ENCODE data around the gene PREX1. TPM values are rescaled to one million over a fixed set of nuclear protein-coding genes. Genes with fewer than 3 reads are reported as not detected.

PREX1 gene
- polyA plus RNA-seq, 1 of the 3 experiments (the other 2 are of a cell fraction): 5.3 TPM

- Histone ChIP-seq H3K36me3 (replicated peaks in 1 of 2; ENCODE audit: control insufficient read depth in 1 of 2, insufficient read depth in 2 of 2, low read length in 1 of 2) (no peaks in the 10 kb centered on the region), H3K79me2 (ENCODE audit: insufficient read depth) (no peaks in the 10 kb centered on the region), H3K4me3 (ENCODE audit: low read depth in 2 of 2, low read length in 1 of 2) (no peak overlapping the region), H3K27me3 (ENCODE audit: insufficient read depth) (no peaks in the 10 kb centered on the region), H3K9me3 (no peaks in the 10 kb centered on the region), H3K9ac (no peak overlapping the region), H3K27ac (ENCODE audit: low read depth in 2 of 2, low read length in 1 of 2) (no peak overlapping the region), H3K4me2 (no peak overlapping the region), H4K20me1 (ENCODE audit: insufficient read depth) (no peaks in the 10 kb centered on the region), H2AFZ (ENCODE audit: low read depth) (no peak overlapping the region), H3F3A (replicated peaks; ENCODE audit: insufficient read depth) (no peaks in the 10 kb centered on the region), H3K4me1 (ENCODE audit: control insufficient read depth in 1 of 2, insufficient read depth in 2 of 2, low read depth in 1 of 2, low read length in 1 of 2) (no peaks in the 10 kb centered on the region), H3K9me2 (no peaks in the 10 kb centered on the region)
- TF ChIP-seq RXRA (IDR thresholded peaks at IDR 0.05; ENCODE audit: borderline replicate concordance, low read depth): no peak
- TF ChIP-seq JUND (IDR thresholded peaks at IDR 0.05): no peak
- no peak for TF ChIP-seq POLR2AphosphoS5 (IDR thresholded peaks at IDR 0.05; ENCODE audit: low read depth, low read length)
- POLR2A ChIA-PET: no interaction called here
- CTCF ChIA-PET: no interaction called here
- WGBS (ENCODE audit: low lambda C conversion rate): 51% methylated on average over 6 of the region's 8 CpGs
- no peak for DNase-seq
These were observed 235.5 kb downstream of the PREX1 start for GRCh38 chr20:48592107-48592940.

GRCh38 chr20:48586730-48587129, 241.1 kb downstream of the PREX1 start:
- H3K79me2 ChIP-seq (ENCODE audit: insufficient read depth): no peaks in the 10 kb centered on the region
- H3K36me3 ChIP-seq (replicated peaks in 1 of 2; ENCODE audit: control insufficient read depth in 1 of 2, insufficient read depth in 2 of 2, low read length in 1 of 2): no peaks in the 10 kb centered on the region
- H3K9me2 ChIP-seq: no peaks in the 10 kb centered on the region
- 82% methylated on average over 8 of the region's 8 CpGs for WGBS (ENCODE audit: low lambda C conversion rate)
- H3K9ac ChIP-seq: no peak overlapping the region
- no peak for TF ChIP-seq NFIC (IDR thresholded peaks at IDR 0.05; ENCODE audit: borderline replicate concordance)
- TF ChIP-seq, protein P1, sequence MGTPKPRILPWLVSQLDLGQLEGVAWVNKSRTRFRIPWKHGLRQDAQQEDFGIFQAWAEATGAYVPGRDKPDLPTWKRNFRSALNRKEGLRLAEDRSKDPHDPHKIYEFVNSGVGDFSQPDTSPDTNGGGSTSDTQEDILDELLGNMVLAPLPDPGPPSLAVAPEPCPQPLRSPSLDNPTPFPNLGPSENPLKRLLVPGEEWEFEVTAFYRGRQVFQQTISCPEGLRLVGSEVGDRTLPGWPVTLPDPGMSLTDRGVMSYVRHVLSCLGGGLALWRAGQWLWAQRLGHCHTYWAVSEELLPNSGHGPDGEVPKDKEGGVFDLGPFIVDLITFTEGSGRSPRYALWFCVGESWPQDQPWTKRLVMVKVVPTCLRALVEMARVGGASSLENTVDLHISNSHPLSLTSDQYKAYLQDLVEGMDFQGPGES (IDR thresholded peaks at IDR 0.05; ENCODE audit: low read depth, low read length): no peak
- no peak for TF ChIP-seq EZH2phosphoT487 (IDR thresholded peaks at IDR 0.05; ENCODE audit: borderline replicate concordance, low read depth)
- TF ChIP-seq MXI1 (IDR thresholded peaks at IDR 0.05; ENCODE audit: low read depth, low read length): no peak
- no peak for TF ChIP-seq MAX (IDR thresholded peaks at IDR 0.05; ENCODE audit: low read depth)
- TF ChIP-seq ELF1 (IDR thresholded peaks at IDR 0.05): no peak
- peaks cover 5% of the 10 kb centered on the region; the same call in 1 of the 2 replicates for H3K27me3 ChIP-seq (ENCODE audit: insufficient read depth)
- no peak overlapping the region for H2AFZ ChIP-seq (ENCODE audit: low read depth)
- H3K27ac ChIP-seq (ENCODE audit: low read depth in 2 of 2, low read length in 1 of 2): no peak overlapping the region
- no peak for DNase-seq
- no peaks in the 10 kb centered on the region for H4K20me1 ChIP-seq (ENCODE audit: insufficient read depth)
- H3F3A ChIP-seq (replicated peaks; ENCODE audit: insufficient read depth): no peaks in the 10 kb centered on the region
- CTCF ChIA-PET: no interaction called here
- H3K4me1 ChIP-seq (ENCODE audit: control insufficient read depth in 1 of 2, insufficient read depth in 2 of 2, low read depth in 1 of 2, low read length in 1 of 2): no peaks in the 10 kb centered on the region; a peak in 1 of 4 replicates
- no peak overlapping the region for H3K4me3 ChIP-seq (ENCODE audit: low read depth in 2 of 2, low read length in 1 of 2)
- no peak overlapping the region for H3K4me2 ChIP-seq
- no peaks in the 10 kb centered on the region for H3K9me3 ChIP-seq
- POLR2A ChIA-PET: interaction anchor here (0.6 kb wide), 1 partner anchor 824 kb away, joined by 3 read pairs; no protein-coding TSS in a partner anchor
